ENCODE results near the gene UBE3D.
"Not testable (repeated sequence)": the region's sequence is repeated elsewhere in the genome, so short reads cannot be mapped to it uniquely, and the experiment has no call there.

The UBE3D gene

DNA sequence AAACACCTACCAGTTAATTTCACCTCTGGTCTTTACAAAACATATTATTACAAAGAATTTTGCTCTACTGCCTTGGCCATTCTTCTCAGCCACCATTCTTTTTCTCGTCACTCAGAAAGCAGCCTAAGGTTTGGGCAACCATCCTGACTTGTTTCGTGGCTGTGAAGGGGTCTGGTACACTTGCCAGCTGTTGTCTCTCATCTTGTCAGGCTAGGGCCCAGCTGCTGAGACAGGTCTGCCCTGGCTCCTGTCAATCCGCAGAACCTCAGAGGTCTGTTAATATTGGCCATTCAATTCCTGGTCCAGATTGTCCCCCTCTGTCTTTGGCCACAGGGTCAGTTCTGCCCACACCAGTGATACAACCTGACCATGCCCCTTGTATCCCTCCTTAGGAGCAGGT lies 197.7 kb downstream of the UBE3D start:
- no peak for DNase-seq

DNA sequence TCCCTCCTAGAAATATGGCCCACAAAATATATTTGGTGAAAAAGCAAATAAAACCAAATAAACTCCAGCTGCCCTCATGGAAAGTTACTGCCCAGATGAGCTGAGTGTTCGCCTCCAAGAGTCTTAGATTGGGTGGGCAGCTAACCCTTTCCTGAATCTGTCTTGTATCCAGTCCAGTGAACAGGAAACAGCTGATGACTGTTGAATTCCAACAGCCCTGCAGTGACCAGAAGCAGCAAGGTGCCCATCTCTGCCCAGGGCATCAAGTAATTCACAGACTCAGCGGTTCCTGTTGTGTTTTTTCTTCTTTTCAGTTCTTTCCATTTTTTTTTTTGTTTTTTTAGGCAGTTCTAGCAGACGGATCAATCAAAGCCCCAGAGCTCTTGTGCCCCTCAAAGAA lies 199.2 kb downstream of the UBE3D start:
- DNase-seq, result no peak

DNA sequence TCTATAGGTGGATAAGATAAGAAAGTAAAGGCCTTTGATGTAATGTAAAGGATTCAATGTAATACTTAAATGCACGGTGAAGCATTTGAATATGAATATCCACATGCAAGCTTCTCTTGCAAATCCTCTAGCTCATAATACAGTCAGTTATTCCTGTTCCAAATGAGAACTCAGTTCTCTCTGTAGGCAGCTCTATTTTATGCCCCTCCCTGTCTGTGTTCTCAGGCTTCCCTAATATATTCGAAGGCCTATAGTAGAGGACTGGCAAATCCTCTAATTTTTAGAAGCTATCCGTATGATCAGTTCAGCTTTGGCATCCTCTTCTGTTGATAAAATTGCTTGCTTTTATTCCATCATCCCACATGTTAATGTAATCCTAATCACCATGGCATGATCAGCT lies 200.2 kb downstream of the UBE3D start:
- no peak for DNase-seq

DNA sequence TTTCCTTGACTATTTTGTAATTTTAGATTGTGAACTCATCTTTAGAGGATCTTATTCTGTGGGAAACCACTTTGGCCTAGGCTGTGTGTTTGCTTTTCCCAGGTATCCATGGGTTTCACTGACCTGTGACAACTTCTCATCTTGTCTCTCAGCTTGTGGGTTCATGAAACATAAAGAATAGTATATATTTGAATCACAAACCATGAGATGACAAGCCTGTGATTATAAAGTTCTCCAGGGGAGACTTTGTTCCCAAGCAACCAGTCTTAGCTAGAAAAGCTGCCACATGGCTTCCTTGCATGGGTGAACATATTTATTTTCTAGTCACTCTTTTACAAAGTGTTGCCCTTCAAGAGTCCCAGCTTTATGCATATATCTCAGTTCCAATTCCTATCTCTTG lies 201.9 kb downstream of the UBE3D start:
- no peak for DNase-seq

DNA sequence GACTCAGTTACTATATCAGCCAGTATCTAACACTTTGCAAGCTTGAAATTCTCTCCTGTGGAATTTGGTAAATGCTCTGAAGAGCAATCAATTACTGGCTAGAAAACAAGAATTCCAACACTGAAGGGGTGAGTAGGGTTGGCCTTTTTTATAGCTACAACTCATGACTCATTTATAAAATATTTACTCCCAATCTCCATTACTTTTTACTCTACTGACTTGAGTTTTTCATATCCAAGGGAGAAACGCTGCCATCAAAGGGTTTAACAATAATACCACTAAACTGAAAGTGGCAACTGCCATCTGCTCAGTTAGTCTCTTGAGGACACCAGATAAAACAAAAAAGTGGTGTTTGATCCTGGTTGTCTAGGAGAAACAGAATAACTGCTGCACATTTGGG lies 203.1 kb downstream of the UBE3D start:
- DNase-seq, result no peak

DNA sequence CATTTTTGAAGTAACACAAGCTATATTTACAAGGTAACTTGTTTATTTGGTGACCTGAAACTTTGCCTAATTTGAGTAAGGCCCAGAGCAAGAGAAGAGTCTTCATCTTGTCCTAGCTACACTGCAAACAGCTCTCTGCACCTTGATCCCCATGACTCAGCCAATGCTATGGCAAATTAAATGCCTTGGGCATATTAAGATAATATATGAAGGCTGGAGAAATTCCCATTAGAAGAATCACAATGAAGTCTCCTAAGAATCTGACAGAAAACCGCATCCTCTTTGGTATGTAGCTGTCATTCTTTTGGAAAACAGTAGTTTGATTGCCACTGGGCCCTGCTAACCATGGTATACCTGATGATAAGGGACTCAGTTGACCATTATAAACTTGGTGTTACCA lies 204.5 kb downstream of the UBE3D start:
- no peak for DNase-seq

DNA sequence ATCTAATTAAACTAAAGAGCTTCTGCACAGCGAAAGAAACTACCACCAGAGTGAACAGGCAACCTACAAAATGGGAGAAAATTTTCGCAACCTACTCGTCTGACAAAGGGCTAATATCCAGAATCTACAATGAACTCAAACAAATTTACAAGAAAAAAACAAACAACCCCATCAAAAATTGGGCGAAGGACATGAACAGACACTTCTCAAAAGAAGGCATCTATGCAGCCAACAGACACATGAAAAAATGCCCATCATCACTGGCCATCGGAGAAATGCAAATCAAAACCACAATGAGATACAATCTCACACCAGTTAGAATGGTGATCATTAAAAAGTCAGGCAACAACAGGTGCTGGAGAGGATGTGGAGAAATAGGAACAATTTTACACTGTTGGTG lies 209.6 kb downstream of the UBE3D start:
- DNase-seq, result not testable (repeated sequence)

DNA sequence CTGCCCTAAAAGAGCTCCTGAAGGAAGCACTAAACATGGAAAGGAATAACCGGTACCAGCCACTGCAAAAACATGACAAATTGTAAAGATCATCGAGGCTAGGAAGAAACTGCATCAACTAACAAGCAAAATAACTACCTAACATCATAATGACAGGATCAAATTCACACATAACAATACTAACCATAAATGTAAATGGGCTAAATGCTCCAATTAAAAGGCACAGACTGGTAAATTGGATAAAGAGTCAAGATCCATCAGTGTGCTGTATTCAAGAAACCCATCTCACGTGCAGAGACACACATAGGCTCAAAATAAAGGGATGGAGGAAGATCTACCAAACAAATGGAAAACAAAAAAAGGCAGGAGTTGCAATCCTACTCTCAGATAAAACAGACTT lies 212.7 kb downstream of the UBE3D start:
- DNase-seq, result not testable (repeated sequence)

DNA sequence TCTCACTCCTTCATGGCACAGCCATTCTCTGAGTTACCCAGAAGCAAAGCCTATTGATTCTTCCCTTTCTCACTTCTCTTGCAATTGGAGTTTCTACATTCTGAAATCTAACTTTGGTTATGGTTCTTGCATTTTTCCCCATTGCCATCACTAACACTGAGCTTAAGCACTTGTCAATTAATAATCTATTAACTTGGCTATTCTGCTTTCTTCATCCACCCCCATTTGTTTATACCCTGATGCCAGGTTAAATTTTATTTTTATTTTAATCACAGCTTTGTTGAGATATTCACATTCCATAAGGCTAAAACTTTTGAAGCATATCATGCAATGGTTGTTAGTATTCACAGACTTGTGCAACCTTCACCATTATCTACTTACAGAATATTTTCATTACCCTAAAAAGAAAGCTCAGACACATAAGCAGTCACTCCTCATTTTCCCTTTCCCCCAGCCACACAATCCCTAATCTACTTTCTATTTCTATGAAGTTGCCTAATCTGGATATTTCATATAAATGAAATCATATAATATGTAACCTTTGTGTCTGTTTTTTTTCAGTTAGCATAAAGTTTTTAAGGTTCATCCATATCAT lies 222.3 kb downstream of the UBE3D start:
- DNase-seq, result no peak

DNA sequence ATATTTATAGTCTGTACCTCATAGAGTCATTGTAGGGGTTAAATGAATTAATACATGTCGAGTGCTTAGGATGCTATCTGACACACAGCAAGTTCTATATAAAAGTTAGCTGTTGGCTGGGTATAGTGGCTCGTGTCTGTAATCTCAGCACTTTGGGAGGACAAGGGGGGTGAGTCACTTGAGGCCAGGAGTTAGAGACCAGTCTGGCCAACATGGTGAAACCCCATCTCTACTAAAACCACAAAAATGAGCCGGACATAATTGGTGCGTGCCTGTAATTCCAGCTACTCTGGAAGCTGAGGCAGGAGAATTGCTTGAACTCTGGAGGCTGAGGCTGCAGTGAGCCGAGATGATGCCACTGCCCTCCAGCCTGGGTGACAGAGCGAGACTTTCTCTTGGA lies 222.9 kb downstream of the UBE3D start:
- DNase-seq, result no peak
